Raji (cell line): ENCODE results near the gene CLDND1.

Experiments used
- POLR2A ChIP-seq: IDR thresholded peaks from 2 replicates; pipeline ENCODE4 v1.6.1; 2011; ENCODE audit warnings: low read depth, low read length, control low read depth; ENCODE audit not compliant: insufficient read depth

The CLDND1 gene

GRCh38 chr3:98531622-98532274 lies 9.0 kb upstream of the CLDND1 start, which contains the start of gene GPR15:
TSS of gene GPR15 (plus strand) at chr3:98531978. CDS start at chr3:98532034, 56 bp downstream.
- no peak for TF ChIP-seq POLR2A

GRCh38 chr3:98530676-98531075 lies 8.0 kb upstream of the CLDND1 start:
- TF ChIP-seq POLR2A: no peak

- TF ChIP-seq POLR2A: no peak
Measured at GRCh38 chr3:98529856-98530459, 7.3 kb upstream of the CLDND1 start.

DNA sequence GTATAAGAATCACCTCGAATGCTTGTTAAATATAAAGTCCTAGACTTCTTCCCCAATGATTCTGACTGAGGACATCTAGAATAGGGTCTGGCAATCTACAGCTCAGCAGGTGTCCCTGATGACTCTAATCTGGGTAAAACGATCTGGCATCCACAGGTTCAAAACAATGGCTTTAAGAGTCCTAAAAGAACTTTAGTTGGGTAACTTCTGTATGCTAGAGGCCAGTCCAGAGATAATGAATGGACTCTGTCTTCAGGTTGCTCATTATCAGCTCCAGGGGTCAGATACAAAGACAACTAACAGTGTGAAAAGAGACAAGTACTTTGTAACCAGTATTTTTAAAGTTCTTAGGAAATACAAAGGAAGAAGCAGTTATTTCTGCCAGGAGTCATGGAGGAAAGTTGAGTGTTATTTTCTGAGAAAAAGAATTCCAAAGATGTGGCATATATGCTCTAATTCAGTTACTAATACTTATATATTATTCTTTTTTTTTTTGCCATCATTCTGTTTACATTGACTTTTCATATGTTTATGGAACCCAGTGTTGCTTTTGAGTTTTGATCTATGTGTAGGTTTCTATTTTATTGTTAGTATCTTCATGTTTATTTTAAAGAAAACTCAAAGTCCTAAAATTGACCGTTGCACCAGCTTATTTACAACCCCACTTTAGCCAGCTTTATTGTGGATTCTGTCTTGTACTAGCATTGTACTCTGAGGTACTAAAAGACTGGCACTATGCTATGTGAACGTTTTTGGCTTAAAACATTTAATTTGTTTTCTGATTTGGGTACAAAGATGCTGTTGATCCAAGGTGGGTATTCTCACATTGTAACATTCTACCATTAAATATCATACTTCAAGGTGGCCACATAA lies 6.0 kb upstream of the CLDND1 start:
- no peak for TF ChIP-seq POLR2A

DNA sequence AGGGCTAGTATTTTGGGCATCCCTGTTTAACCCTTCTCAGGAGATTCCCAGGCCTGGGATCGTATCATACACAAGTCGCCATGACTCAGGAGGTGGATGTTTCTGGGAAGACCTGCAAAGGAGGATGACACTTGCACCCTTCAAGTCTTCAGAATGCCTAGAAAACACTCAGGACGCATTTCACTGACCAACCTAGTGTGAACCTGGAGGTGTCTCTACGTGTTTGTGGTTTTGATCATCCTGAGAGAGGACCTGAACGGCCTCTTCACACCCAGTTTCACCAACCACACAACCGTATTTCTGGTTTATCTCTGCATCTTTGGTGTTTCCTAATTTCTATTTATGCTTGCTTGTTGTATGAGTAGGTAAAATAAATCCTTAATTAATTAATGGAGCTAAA lies 2.8 kb upstream of the CLDND1 start:
- no peak for TF ChIP-seq POLR2A

DNA sequence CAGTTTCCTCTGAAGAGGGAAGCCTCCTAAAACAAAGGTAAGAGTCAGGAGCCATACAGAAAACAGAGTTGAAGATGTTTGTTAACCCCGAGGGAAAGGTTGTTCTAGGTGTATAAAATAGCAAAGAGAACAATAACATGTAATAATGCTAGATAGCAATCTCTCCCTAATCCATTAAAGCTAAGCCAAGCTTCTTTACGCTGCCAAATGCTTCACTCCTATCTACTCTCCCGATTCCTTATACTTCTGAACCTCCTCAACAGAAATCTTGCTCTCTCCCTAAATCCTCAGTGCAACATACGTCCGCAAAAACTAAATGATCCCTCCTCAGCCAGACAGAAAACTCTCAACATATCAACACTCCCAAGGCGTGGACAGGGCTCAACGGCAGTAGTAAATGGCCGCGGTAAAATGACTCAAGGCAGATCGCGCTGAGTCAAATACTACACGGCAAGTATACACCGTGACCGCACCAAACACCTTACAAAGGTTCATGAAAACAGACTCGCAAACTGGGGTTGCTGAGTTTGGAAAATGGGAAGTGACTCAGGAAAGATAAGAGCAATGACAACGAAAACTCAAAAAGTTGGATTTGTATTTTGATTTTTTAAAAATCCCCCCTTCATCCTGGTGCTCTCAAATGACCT lies 682 bp downstream of the CLDND1 start:
- no peak for TF ChIP-seq POLR2A

GRCh38 chr3:98519351-98519750 lies 3.4 kb downstream of the CLDND1 start:
- TF ChIP-seq POLR2A: no peak

- no peak for TF ChIP-seq POLR2A
Measured at GRCh38 chr3:98518816-98519215, 3.9 kb downstream of the CLDND1 start.

DNA sequence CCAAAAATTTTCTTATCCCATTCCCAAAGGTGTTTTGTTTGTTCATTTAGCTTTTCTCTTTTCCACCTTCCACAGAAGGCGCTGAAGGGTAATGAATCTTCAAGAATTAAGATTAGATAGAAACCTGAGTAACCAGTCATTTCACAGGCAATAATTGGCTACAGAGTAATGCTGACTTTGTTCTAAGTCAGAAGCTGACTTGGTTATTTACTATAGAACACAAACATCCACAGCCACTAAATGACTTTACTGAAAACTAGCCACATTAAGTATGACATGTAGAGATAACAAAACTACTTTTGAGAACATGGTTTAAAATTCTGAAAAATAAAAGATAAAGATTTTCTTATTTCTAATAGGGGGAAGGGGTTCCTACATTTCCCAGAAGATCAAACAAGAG lies 7.8 kb downstream of the CLDND1 start:
- no peak for TF ChIP-seq POLR2A

DNA sequence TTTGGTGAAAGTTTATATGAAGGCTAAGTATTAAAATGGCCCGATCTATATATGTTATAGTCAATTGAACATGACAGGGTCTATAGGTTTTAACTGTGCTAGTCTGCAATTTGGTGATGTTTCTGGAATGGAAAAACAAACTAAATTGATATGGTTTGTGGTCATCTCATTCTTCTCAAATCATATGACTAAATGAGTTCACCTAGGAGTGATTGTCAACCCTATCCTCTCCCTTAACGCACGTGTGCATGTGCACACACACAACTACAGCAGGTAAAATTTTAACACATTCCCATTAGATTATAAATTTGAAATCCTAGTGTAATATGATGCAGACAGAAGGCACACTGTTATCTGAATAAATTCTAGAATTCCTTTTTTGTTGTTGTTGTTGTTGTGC lies 9.0 kb downstream of the CLDND1 start:
- TF ChIP-seq POLR2A: no peak

DNA sequence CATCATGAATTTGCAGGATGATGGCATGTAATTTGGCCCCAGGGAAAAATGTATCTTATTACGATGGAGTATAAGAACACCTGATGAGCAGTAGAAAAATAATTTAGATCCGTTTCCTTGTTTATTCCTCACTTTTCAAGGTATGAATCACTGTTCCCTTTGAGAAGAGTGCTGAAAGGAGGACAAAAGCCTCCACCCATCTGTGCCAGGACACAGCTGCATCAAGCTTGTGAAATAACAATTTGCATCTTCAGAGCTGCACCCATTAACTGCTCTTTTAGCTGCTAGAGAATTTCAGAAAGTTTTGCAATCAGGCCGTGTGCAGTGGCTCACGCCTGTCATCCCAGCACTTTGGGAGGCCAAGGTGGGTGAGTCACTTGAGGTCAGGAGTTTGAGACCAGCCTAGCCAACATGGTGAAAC lies 9.6 kb downstream of the CLDND1 start:
- no peak for TF ChIP-seq POLR2A

DNA sequence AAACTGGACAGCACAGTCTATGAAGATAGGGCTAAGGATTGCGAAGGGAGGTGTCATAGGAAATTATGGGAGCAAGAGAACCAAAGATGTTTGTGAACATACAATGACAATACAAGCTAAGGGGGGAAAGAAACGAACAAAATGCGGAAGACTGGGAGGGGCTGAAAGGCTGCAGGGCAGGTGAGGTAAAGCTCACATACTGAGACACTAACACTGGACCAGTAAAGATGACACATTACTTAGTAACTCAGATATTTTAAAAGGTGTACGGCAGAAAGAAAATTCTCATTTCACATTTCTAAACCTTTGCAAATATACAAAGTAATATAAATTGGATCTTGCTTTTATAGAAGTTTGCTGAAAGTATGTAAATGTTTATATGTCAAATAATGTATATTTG lies 10.1 kb downstream of the CLDND1 start:
- TF ChIP-seq POLR2A: no peak

DNA sequence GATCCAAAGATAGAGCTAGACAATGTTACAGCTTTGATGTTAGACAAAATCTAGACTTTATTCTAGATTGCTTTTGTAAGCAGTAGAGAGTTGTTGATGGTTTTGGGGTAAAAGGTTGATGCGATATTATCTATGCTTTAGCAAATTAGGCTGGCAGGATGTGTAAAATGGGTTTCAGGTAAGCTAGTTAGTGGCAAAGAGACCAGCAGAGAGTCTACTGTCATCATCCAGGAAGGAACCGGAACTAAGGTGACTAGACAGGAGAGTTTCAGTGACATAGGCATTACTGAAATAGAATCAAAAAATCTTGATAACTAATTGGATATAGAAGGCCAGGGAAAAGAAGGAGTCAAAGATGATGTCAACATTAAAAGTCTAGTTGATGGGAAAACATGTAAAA lies 14.1 kb downstream of the CLDND1 start:
- no peak for TF ChIP-seq POLR2A

DNA sequence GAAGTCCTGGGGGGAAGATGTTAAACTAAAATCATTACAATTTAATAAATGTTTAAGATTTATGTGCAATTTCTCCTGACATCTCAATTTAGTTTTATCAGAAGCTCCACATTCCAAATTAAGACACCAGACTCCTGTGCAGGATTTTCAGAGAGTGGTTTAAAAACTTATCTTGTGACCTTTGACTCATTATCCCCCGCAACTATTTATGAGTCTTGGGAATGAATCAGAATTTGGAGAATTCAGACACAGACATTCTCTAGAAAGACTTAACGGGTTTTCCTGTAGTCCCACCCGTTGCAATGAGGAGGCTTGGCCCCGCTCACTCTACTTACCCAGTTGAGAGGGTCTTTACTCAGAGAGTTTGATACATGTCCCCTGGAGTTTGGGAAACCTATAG lies 18.2 kb downstream of the CLDND1 start:
- no peak for TF ChIP-seq POLR2A

DNA sequence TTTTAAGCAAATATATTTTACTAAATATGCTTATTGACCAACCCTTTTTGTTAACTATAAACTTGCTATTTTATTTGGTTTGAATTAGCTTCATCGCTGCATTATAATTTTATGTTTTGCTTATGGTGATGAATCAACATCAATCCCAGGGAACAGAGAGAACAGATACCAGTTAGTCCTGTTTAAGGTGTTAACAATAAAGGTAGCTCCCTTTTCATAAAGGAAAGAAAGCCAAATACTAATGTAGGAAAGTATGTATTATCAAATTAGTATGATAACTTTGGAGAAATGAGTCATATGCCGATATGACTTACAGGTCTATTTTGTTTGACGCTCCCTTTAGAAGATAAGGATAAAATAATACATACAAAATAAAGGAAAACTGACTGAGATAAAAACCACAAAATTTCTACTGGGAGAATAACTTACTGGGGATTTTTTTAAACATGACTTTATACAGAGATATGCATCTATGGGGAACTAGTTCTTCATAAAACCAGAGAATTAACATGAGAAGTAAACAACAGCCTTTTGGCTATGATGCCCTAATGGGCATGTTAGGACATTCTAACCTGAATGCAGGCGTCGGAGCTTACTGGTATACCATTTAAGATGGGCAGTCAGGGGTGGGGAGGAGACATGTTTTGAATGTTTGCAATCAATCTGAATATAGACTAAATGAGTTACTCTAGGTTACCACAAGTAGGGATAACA lies 20.7 kb downstream of the CLDND1 start:
- no peak for TF ChIP-seq POLR2A

- TF ChIP-seq POLR2A: no peak
Measured at GRCh38 chr3:98501270-98501669, 21.4 kb downstream of the CLDND1 start.

GRCh38 chr3:98500019-98500418 lies 22.7 kb downstream of the CLDND1 start:
- TF ChIP-seq POLR2A: no peak
